H9 (cell line): ENCODE data around the gene PROM1. TPM values are rescaled to one million over a fixed set of nuclear protein-coding genes. Genes with fewer than 3 reads are reported as not detected.

Experiments used
- DNase-seq: peaks from one replicate; pipeline ENCODE4 v3.0.0-alpha.2; 2017
- H2AFZ ChIP-seq: one replicate; pipeline ENCODE4 v1.6.1; 2013; ENCODE audit warnings: mild to moderate bottlenecking, low read length, control low read depth, moderate library complexity
- H2AK5ac ChIP-seq: 2 replicates; pipeline ENCODE4 v1.6.1; 2013; ENCODE audit warnings: low read length, control low read depth, mixed read lengths; ENCODE audit not compliant: insufficient read length
- H2BK120ac ChIP-seq: one replicate; pipeline ENCODE4 v1.6.1; 2013; ENCODE audit warnings: low read depth, mild to moderate bottlenecking, low read length, control low read depth, inconsistent platforms; ENCODE audit not compliant: poor library complexity, severe bottlenecking
- H2BK12ac ChIP-seq: 2 replicates; pipeline ENCODE4 v1.6.1; 2013; ENCODE audit warnings: low read length, control low read depth, mixed read lengths, low read depth; ENCODE audit not compliant: insufficient read length
- H2BK15ac ChIP-seq: 2 replicates; pipeline ENCODE4 v1.6.1; 2013; ENCODE audit warnings: low read depth, low read length, control low read depth
- H2BK20ac ChIP-seq: one replicate; pipeline ENCODE4 v1.6.1; 2013; ENCODE audit warnings: low read depth, mild to moderate bottlenecking, low read length, control low read depth, inconsistent platforms; ENCODE audit not compliant: poor library complexity, severe bottlenecking
- H2BK5ac ChIP-seq: 2 replicates; pipeline ENCODE4 v1.6.1; 2013; ENCODE audit warnings: low read length, control low read depth, mixed read lengths; ENCODE audit not compliant: insufficient read length
- H3K14ac ChIP-seq: 2 replicates; pipeline ENCODE4 v1.6.1; 2013; ENCODE audit warnings: low read length, control low read depth; ENCODE audit not compliant: insufficient read depth
- H3K18ac ChIP-seq: 2 replicates; pipeline ENCODE4 v1.6.1; 2013; ENCODE audit warnings: low read depth, mild to moderate bottlenecking, mixed read lengths, low read length, control low read depth; ENCODE audit not compliant: insufficient read length
- H3K23ac ChIP-seq: 2 replicates; pipeline ENCODE4 v1.6.1; 2013; ENCODE audit warnings: low read length, control low read depth, mixed read lengths, low read depth; ENCODE audit not compliant: insufficient read length
- H3K23me2 ChIP-seq: 2 replicates; pipeline ENCODE4 v1.6.1; 2013; ENCODE audit warnings: low read depth, mild to moderate bottlenecking, mixed read lengths, low read length, control low read depth; ENCODE audit not compliant: insufficient read length, poor library complexity, severe bottlenecking
- H3K27ac ChIP-seq: 2 replicates; pipeline ENCODE4 v1.5.1; 2013; ENCODE audit warnings: low read length, control low read depth, mixed read lengths, low read depth; ENCODE audit not compliant: insufficient read length
- H3K27me3 ChIP-seq: 2 replicates; pipeline ENCODE4 v1.6.1; 2013; ENCODE audit warnings: low read length, control low read depth, inconsistent platforms; ENCODE audit not compliant: insufficient read depth
- H3K4ac ChIP-seq: 2 replicates; pipeline ENCODE4 v1.6.1; 2013; ENCODE audit warnings: low read depth, mild to moderate bottlenecking, control low read depth, inconsistent platforms, low read length, moderate library complexity
- H3K4me1 ChIP-seq: 2 replicates; pipeline ENCODE4 v1.6.1; 2013; ENCODE audit warnings: low read length, control low read depth, inconsistent platforms; ENCODE audit not compliant: insufficient read depth
- H3K4me2 ChIP-seq: 2 replicates; pipeline ENCODE4 v1.6.1; 2013; ENCODE audit warnings: low read length, control low read depth, mixed read lengths; ENCODE audit not compliant: insufficient read length, insufficient read depth
- H3K56ac ChIP-seq: 2 replicates; pipeline ENCODE4 v1.6.1; 2013; ENCODE audit warnings: low read depth, mild to moderate bottlenecking, mixed read lengths, low read length, control low read depth; ENCODE audit not compliant: insufficient read length
- H3K79me1 ChIP-seq: 2 replicates; pipeline ENCODE4 v1.6.1; 2013; ENCODE audit warnings: low read depth, mild to moderate bottlenecking, moderate library complexity, low read length, control low read depth, inconsistent platforms; ENCODE audit not compliant: insufficient read depth, poor library complexity, severe bottlenecking
- H3K79me2 ChIP-seq: 2 replicates; pipeline ENCODE4 v1.6.1; 2013; ENCODE audit warnings: low read length, control low read depth, inconsistent platforms; ENCODE audit not compliant: insufficient read depth
- H3K9ac ChIP-seq: 2 replicates; pipeline ENCODE4 v1.6.1; 2013; ENCODE audit warnings: low read length, control low read depth, mixed read lengths; ENCODE audit not compliant: insufficient read length; ENCODE audit errors: extremely low read depth
- H3K9me3 ChIP-seq: one replicate; pipeline ENCODE4 v1.6.1; 2013; ENCODE audit warnings: low read depth, low read length, inconsistent platforms; ENCODE audit not compliant: control insufficient read depth
- H3T11ph ChIP-seq: one replicate; pipeline ENCODE4 v1.6.1; 2013; ENCODE audit warnings: mild to moderate bottlenecking, low read length, control low read depth, inconsistent platforms
- H4K20me1 ChIP-seq: one replicate; pipeline ENCODE4 v1.6.1; 2013; ENCODE audit not compliant: control insufficient read depth, insufficient read length, insufficient read depth
- H4K5ac ChIP-seq: 2 replicates; pipeline ENCODE4 v1.6.1; 2013; ENCODE audit warnings: low read depth, mild to moderate bottlenecking, mixed read lengths, low read length, control low read depth; ENCODE audit not compliant: insufficient read length
- H4K8ac ChIP-seq: replicated peaks from 2 replicates; pipeline ENCODE4 v1.6.1; 2013; ENCODE audit warnings: low read length, control low read depth, mixed read lengths, low read depth; ENCODE audit not compliant: insufficient read length
- H4K91ac ChIP-seq: 2 replicates; pipeline ENCODE4 v1.6.1; 2013; ENCODE audit warnings: low read depth, mild to moderate bottlenecking, moderate library complexity, mixed read lengths, low read length, control low read depth; ENCODE audit not compliant: insufficient read length
- H3K27ac Mint-ChIP-seq, 3 experiments: 2 replicates in 2 of 3; 3 replicates in 1 of 3; pipeline ENCODE4 v1.8.0; 2020 to 2021; ENCODE audit warnings: mixed read lengths in 3 of 3, mild to moderate bottlenecking in 1 of 3, moderate library complexity in 1 of 3
- H3K27me3 Mint-ChIP-seq: 2 replicates; pipeline ENCODE4 v1.8.0; 2021; ENCODE audit warnings: low read depth, mild to moderate bottlenecking, moderate library complexity, mixed read lengths
- H3K36me3 Mint-ChIP-seq, 3 experiments: 2 replicates in 2 of 3; 3 replicates in 1 of 3; pipeline ENCODE4 v1.8.0; 2020 to 2021; ENCODE audit warnings: low read depth in 3 of 3, mixed read lengths in 3 of 3; ENCODE audit not compliant: insufficient read depth in 1 of 3
- H3K4me1 Mint-ChIP-seq, 2 experiments: 2 replicates each; pipeline ENCODE4 v1.8.0; 2020; ENCODE audit warnings: mixed read lengths in 2 of 2
- H3K4me3 Mint-ChIP-seq, 2 experiments: 2 replicates in 1 of 2; 3 replicates in 1 of 2; pipeline ENCODE4 v1.8.0; 2020 to 2021; ENCODE audit warnings: mild to moderate bottlenecking in 2 of 2, mixed read lengths in 2 of 2, moderate library complexity in 1 of 2
- H3K9me3 Mint-ChIP-seq, 2 experiments: 2 replicates in 1 of 2; 3 replicates in 1 of 2; pipeline ENCODE4 v1.8.0; 2020; ENCODE audit warnings: mild to moderate bottlenecking in 2 of 2, mixed read lengths in 2 of 2, moderate library complexity in 1 of 2
- WGBS: extraction: QIAGEN DNeasy Blood & Tissue Kit; methylation state at CpG from one replicate; pipeline ENCODE4 v1.1.7; 2013; ENCODE audit warnings: missing lambda C conversion rate, low lambda C conversion rate, mixed read lengths; ENCODE audit not compliant: insufficient read length; ENCODE audit errors: extremely low coverage; 5-methylcytosine and 5-hydroxymethylcytosine counted together
- total RNA-seq: library from RNA; stranded (reverse); gene quantifications from 2 replicates; pipeline ENCODE4 v1.2.1, GENCODE V29; 2021
- TF ChIP-seq, protein P1 (sequence below): fragments of 200-600 bp; sonication (generic); conservative IDR thresholded peaks from 3 replicates; pipeline ENCODE4 v1.8.0; 2021; ENCODE audit warnings: antibody characterized with exemption, mild to moderate bottlenecking

Gene PROM1
- total RNA-seq, 1 experiment from 2014 or later, result 98.3 TPM

DNA sequence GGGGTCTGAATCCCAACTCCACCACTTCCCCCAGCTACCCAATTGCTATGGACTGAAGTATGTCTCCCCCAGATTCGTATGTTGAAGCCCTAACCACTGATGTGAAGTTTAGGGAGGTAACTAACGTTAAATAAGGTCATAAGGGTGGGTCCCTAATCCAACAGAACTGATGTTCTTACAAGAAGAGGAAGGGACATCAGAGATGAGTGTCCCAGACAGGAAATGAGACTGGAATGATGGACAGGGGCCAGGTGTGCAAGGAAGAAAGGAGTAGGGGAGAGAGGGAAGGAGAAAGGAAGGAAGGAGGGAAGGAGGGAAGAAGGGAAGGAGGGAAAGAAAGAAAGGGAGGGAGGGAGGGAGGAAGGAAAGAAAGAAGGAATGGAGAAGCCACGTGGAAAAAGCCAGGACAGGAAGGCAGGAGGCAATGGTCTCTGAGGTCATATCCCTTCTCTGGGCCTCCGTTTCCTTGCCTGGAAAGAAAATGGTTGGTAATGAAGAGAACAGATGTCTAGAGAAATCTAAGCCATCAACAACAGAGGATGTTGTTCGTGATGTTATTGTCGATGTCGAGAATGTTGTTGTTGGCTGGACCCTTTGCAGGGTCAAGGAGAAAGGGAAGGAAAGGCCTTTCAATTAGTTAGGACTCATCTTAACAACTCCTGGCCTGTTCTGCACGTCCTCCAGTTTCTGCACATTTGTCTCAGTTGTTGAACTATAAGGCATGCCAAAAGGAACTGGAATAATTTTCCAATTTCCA, 61.8 kb downstream of the PROM1 start:
- no peaks in the 10 kb centered on the region for H3K27me3 ChIP-seq
- H4K5ac ChIP-seq, result no peak overlapping the region
- Mint-ChIP-seq H3K4me3 (no peak overlapping the region), H3K27ac (no peak overlapping the region), H3K4me1 (no peaks in the 10 kb centered on the region), H3K36me3 (peaks cover 15 to 72% (median 51%) of the 10 kb centered on the region in 3 experiments; a peak in 6 of 7 replicates), H3K27me3 (no peaks in the 10 kb centered on the region), H3K9me3 (no peaks in the 10 kb centered on the region)
- no peak overlapping the region for H3K18ac ChIP-seq
- no peak overlapping the region for H3K27ac ChIP-seq
- no peak overlapping the region for H3T11ph ChIP-seq
- no peaks in the 10 kb centered on the region for H4K20me1 ChIP-seq
- no peak overlapping the region for H3K4ac ChIP-seq
- DNase-seq, result no peak
- no peak overlapping the region for H2BK120ac ChIP-seq
- H2BK12ac ChIP-seq, result no peak overlapping the region
- no peak overlapping the region for H3K56ac ChIP-seq
- no peak overlapping the region for H2BK5ac ChIP-seq
- no peaks in the 10 kb centered on the region for H3K4me1 ChIP-seq
- no peak overlapping the region for H2BK15ac ChIP-seq
- no peak overlapping the region for H3K9ac ChIP-seq
- TF ChIP-seq, protein P1, sequence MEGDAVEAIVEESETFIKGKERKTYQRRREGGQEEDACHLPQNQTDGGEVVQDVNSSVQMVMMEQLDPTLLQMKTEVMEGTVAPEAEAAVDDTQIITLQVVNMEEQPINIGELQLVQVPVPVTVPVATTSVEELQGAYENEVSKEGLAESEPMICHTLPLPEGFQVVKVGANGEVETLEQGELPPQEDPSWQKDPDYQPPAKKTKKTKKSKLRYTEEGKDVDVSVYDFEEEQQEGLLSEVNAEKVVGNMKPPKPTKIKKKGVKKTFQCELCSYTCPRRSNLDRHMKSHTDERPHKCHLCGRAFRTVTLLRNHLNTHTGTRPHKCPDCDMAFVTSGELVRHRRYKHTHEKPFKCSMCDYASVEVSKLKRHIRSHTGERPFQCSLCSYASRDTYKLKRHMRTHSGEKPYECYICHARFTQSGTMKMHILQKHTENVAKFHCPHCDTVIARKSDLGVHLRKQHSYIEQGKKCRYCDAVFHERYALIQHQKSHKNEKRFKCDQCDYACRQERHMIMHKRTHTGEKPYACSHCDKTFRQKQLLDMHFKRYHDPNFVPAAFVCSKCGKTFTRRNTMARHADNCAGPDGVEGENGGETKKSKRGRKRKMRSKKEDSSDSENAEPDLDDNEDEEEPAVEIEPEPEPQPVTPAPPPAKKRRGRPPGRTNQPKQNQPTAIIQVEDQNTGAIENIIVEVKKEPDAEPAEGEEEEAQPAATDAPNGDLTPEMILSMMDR, result no peak
- no peaks in the 10 kb centered on the region for H3K9me3 ChIP-seq
- H2AFZ ChIP-seq, result no peak overlapping the region
- H3K79me2 ChIP-seq, result no peaks in the 10 kb centered on the region
- H3K79me1 ChIP-seq, result no peaks in the 10 kb centered on the region
- H2BK20ac ChIP-seq, result no peak overlapping the region
- no peak overlapping the region for H4K8ac ChIP-seq
- no peak overlapping the region for H4K91ac ChIP-seq
- H3K4me2 ChIP-seq, result no peak overlapping the region
- no peaks in the 10 kb centered on the region for H3K23me2 ChIP-seq
- WGBS, result no CpG with 5 or more reads among the region's 8 CpGs
- H3K14ac ChIP-seq, result no peak overlapping the region
- H2AK5ac ChIP-seq, result no peak overlapping the region
- no peak overlapping the region for H3K23ac ChIP-seq
